NCI-H82 treated with DMSO at 0.1 percent for 48 hours (cell line): ENCODE data around the gene CCDC92.

Source experiments
- DNase-seq: peaks from one replicate; lab custom pipeline; 2025; ENCODE audit not compliant: unreplicated experiment; lab: John Stamatoyannopoulos, UW

The CCDC92 gene

GRCh38 chr12:124002021-124002644 lies 29.5 kb upstream of the CCDC92 start:
- DNase-seq = no peak

GRCh38 chr12:124001343-124001742 lies 28.7 kb upstream of the CCDC92 start:
- DNase-seq = no peak

DNA sequence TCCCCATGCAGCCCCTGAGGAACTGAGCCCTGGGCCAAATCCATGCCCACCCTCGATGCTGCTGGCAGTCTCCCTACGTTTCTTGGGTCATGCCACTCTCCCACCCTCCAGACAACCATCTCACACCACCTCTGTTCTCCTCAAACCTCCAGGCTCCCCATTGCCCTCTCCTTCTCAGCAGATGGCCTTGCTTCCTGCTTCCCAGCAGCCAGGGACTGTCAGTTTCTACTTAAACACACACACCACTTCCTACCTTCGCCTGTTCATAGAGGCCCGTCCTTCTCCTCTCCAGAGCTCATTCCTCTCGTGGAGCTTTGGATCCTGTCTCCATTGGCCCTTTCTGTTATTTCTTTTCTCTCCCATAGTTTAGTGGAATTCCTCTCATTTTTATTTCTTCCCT lies 27.5 kb upstream of the CCDC92 start:
- no peak for DNase-seq

- DNase-seq = no peak
Observed at GRCh38 chr12:123998991-123999359, 26.3 kb upstream of the CCDC92 start.

DNA sequence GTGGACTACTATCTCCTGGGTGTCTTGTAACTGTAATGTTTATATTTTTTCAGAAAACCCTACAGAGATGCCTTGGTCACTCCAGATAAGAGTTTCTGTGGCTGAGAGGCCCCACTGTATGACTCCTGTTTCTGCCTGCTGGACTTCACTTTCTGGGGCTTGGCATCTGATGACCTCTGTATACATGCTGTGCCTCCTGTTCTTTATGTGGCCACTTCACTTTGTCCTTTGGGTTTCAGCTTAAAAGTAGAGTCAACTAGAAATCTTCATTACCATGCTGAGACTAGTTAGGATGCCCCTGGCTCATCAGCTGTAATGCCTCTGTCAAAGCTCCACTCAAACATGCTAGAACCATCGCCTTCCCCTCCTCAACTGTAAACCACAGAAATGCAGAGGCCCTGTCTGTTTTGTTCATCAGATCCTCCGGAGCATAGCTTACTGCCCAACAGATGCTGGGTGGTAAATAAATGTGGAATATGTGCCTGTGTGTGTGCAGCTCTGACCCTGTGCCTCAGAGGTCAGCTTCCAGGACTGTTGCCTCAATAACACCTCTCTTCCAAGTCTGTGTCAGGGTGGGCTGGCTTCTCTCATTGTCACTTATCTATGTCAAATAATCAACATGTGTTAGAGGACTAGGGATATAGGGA lies 25.8 kb upstream of the CCDC92 start:
- no peak for DNase-seq

- no peak for DNase-seq
Observed at GRCh38 chr12:123997908-123998307, 25.3 kb upstream of the CCDC92 start.

DNA sequence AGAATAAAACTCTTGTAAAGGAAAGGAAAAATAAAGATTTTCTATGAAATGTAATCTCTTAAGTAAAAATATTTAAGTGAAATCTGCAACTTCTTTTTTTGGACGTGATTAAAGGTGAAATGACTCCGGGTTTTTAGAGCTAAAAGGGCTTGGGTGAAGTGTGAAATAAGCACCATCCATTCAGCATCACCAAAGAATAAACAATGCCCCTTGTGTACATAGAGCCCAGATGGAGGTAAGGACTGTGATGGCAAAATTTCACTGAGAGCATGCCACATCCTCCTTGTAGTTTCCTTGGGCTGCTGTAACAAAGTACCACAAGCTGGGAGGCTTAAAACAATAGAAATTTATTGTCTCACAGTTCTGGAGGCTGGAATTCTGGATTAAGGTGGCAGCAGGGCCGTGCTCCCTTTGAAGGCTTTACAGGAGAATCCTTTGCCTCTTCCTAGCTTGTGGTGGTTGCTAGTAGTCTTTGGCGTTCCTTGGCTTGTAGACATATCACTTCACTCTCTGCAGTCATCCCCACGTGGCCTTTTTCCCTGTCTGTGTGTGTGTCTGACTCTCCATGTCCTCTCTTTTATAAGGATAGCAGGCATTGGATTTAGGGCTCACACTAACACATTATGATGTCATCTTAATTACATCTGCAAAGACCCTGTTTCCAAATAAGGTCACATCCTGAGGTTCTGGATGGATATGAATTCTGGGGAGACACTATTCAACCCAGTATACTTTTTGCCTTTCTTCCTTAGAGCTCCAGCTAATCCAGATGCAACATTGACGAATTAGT lies 24.6 kb upstream of the CCDC92 start:
- no peak for DNase-seq

- no peak for DNase-seq
Observed at GRCh38 chr12:123996581-123996980, 23.9 kb upstream of the CCDC92 start.

GRCh38 chr12:123995023-123995748 lies 22.6 kb upstream of the CCDC92 start:
- DNase-seq = no peak

GRCh38 chr12:123992118-123992825 lies 19.6 kb upstream of the CCDC92 start:
- no peak for DNase-seq

DNA sequence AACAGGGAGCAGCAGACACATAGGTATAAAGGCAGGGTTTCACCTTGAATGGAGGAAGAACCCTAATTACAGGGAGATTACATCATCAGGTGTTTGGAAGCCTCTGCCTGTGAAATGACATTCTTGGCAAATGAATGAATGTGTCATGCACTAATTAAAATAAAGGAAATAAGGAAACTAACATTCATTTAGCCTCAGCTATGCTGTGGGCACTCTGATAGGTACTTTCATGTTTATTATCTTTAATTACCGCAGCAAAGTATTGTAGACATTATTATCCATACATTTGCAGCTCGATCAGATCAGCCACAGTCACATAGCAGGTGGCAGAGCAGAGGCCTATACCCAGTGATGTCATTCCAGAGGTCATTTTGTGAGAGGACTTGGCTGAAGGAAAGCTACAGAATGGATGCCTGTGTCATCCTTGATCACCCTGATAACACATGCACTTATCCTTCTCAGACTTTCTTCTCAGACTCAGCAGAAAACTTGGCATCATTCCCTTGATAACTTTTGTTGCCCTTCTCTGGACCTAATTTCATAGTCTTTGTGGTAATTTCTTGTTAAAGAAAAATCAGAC lies 18.8 kb upstream of the CCDC92 start:
- DNase-seq = no peak

DNA sequence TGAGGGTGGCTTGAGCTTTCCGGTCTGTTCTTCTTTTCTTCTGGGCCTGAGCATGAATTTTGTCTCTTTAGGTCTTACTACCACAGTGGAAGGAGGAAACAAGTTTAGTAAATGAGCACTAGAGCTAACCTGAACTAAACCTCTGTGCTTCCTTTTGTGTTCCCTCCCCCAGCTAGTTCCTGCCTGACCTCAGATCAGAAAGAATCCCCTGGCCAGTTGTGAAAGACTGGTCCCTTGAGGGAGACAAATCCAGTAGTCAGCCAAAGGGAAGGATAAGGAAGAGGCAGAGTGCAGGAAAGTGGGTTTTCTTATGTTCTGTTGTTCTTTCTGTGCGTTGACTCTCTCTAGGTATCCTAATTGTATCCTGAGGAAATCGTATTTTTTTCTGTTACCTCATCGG lies 17.9 kb upstream of the CCDC92 start:
- DNase-seq = no peak

- no peak for DNase-seq
Observed at GRCh38 chr12:123989753-123990152, 17.1 kb upstream of the CCDC92 start.

DNA sequence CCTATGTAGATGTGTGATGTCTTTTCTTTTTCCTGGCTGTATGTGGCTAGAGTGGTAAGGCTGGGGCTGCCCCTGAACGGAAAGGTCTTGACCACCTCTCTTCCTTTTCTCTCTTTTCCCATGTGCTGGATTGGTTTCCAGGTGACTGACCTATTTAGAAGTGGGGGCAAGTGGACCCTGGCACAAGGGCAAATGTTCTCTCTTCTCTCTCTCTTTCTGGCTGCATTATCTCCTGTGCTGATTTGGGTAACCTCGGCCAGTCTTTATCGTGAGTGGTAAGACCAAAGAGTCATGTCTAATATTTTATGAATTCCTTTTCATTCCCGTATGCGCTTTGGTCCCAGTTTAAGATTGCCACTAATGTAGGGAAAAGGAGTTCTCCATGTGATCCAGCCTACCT lies 16.5 kb upstream of the CCDC92 start:
- no peak for DNase-seq

- peak; percentile 81 for DNase-seq
Observed at GRCh38 chr12:123987022-123987421, 14.4 kb upstream of the CCDC92 start.

- peak; percentile 63 for DNase-seq
Observed at GRCh38 chr12:123986374-123986965, 13.8 kb upstream of the CCDC92 start.

DNA sequence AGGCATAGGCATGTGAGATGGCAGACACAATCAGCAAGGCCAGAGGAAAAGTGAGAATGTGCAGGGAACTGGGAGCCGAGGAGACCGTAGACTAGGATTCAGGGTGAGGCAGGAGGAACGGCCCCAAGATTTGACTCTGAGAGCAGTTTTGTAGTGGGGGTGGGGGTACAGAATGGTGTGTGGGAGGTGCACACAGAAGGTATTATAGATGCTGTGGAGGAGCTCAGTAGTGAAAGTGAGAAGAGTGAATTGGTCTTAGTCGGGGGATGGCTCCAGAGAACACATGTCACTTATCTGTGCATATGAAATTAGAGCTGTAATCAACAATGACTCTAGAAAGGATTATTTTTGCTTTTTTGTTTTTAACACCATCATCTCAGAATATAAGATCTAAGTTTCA lies 12.3 kb upstream of the CCDC92 start:
- peak; percentile 6 for DNase-seq

DNA sequence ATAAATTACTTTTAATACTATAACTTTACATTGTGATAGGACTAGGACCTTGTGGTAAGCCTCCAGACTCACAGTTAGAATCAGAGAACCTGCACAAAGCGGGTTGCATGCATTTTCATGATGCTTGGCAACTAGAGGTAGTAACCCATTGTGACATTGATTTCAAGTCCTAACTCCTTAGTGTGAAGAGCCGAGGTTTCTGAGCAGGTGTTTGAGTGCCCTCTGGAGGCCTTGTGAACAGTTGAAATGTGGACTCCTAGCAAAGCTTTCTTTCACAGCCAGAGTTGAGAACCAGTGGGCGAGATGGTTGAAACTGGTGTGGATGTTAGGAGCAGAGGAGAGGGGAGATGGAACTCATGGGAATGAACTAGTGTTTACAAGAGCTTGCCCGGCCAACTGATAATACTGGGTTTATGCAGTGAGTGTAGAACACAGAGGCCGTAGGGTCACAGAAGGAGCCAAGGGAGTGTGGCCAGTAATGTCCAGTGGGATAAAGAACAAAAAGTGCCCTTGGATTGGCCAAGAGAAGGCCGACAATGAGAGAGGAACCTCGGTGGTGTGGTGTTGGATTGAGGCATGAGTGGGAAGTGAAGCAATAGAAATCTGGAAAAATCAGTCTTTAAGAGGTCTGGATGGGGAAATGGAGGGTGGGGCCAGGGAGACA lies 11.3 kb upstream of the CCDC92 start:
- peak; percentile 61 for DNase-seq

DNA sequence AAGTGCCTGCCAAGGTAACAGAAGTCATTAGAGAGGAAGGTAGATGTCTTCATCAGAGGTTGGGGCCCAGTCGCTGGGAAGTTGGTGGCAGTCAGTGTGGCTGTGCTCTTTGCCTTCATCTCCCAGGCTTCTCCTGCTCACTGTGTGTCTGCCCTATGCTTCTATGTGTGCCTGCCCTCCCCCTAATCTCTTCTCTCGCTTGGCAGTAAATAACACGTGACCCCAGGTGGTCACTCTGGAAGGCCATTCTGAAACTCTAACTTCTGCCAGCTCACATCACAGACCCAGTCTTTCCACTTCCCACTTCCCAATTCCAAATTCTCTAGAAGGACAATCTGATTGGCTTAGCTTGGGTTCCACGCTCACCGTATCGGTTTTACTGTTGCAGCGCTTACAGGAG lies 9.6 kb upstream of the CCDC92 start:
- DNase-seq = no peak

DNA sequence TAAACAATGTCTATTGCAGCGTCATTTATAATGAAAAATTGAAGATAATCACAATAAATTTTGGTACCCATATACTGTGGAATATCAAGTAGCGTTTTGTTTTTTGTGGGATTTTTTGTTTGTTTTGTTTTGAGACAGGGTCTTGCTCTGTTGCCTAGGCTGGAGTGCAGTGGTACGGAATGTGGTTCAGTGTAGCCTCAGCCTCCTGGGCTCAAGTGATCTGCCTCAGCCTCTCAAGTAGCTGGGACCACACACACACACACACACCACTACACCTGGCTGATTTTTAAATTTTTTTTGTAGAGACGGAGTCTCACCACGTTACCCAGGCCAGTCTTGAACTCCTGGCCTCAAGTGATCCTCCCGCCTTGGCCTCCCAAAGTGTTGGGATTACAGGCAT lies 6.9 kb upstream of the CCDC92 start:
- no peak for DNase-seq
